ENCODE data around the gene EPS15. TPM values are rescaled to one million over a fixed set of nuclear protein-coding genes. Genes with fewer than 3 reads are reported as not detected.

EPS15 gene
- total and polyA plus RNA-seq, 2 experiments from 2014 or later: 31.0 to 76.5 TPM

DNA sequence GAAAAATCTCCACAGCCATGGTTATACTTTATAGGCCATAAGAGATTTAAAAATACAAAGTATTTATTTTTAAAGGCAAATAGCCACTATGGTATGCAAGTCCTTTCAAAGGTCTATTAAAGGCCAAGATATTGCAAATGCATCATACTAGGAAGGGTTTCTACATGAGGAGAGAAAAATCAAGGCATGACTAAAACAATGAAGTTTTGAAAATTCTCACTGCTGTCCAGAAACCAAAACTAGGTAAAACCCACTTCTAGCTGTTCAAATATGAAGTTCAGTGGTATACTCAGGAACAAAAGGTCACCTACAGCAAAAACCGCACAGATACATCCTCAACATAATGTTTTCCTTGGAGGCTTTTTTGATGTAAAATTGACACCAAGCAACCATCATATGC lies 75.0 kb downstream of the EPS15 start:
- no peak overlapping the region for H3K4me2 ChIP-seq
- Mint-ChIP-seq H3K4me3 (no peak overlapping the region), H3K27ac (no peak overlapping the region), H3K27me3 (ENCODE audit: insufficient read depth, low read depth, poor library complexity) (no peaks in the 10 kb centered on the region), H3K36me3 (ENCODE audit: low read depth) (no peaks in the 10 kb centered on the region), H3K4me1 (no peaks in the 10 kb centered on the region), H3K9me3 (no peaks in the 10 kb centered on the region)
- no peaks in the 10 kb centered on the region for H3K36me3 ChIP-seq (ENCODE audit: insufficient read depth)
- no peak overlapping the region for H3K27ac ChIP-seq (ENCODE audit: low read depth)
- no peaks in the 10 kb centered on the region for H3K4me1 ChIP-seq (ENCODE audit: insufficient read depth)
- TF ChIP-seq ZNF331 (CRISPR knock-in tag; IDR thresholded peaks at IDR 0.05; ENCODE audit: low read depth) (no peak), EZH2phosphoT487 (IDR thresholded peaks at IDR 0.05; ENCODE audit: unreplicated experiment) (no peak)
- no peak overlapping the region for H2AFZ ChIP-seq
- ATAC-seq: no peak
- H3F3A ChIP-seq (replicated peaks; ENCODE audit: low read depth): no peaks in the 10 kb centered on the region
- DNase-seq (ENCODE audit: low spot score): no peak
- no peaks in the 10 kb centered on the region for H3K9me2 ChIP-seq (ENCODE audit: insufficient read depth)
- H3K79me2 ChIP-seq (replicated peaks; ENCODE audit: insufficient read depth): no peaks in the 10 kb centered on the region
- H3K4me3 ChIP-seq: no peak overlapping the region
- no peaks in the 10 kb centered on the region for H4K20me1 ChIP-seq (replicated peaks; ENCODE audit: insufficient read depth)
- H3K27me3 ChIP-seq (ENCODE audit: insufficient read depth): no peaks in the 10 kb centered on the region

DNA sequence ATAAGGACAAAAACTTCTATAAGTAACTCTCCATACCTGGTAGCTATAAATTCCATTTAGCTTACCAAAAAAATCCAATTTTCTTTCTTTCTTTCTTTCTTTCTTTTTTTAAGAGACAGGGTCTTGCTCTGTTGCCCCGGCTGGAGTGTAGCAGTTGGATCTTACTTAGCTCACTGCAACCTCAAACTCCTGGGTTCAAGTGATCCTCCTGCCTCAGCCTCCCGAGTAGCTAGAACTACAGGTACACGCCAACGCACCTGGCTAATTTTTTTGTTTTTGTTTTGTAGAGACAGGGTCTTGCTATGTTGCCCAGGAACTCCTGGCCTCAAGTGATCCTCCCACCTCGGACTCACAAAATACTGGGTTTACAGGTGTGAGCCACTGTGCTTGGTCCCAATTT lies 75.5 kb downstream of the EPS15 start:
- no peak overlapping the region for H3K4me3 Mint-ChIP-seq
- ATAC-seq (no peak), DNase-seq (ENCODE audit: low spot score) (no peak)
- H2AFZ ChIP-seq: no peak overlapping the region
- H3K27me3 Mint-ChIP-seq (ENCODE audit: insufficient read depth, low read depth, poor library complexity): no peaks in the 10 kb centered on the region
- TF ChIP-seq, protein P1, sequence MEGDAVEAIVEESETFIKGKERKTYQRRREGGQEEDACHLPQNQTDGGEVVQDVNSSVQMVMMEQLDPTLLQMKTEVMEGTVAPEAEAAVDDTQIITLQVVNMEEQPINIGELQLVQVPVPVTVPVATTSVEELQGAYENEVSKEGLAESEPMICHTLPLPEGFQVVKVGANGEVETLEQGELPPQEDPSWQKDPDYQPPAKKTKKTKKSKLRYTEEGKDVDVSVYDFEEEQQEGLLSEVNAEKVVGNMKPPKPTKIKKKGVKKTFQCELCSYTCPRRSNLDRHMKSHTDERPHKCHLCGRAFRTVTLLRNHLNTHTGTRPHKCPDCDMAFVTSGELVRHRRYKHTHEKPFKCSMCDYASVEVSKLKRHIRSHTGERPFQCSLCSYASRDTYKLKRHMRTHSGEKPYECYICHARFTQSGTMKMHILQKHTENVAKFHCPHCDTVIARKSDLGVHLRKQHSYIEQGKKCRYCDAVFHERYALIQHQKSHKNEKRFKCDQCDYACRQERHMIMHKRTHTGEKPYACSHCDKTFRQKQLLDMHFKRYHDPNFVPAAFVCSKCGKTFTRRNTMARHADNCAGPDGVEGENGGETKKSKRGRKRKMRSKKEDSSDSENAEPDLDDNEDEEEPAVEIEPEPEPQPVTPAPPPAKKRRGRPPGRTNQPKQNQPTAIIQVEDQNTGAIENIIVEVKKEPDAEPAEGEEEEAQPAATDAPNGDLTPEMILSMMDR (conservative IDR thresholded peaks at IDR 0.05; ENCODE audit: low read depth in 2 of 2): no peak
- TF ChIP-seq JUNB (IDR thresholded peaks at IDR 0.05; ENCODE audit: unreplicated experiment): no peak
- TF ChIP-seq, protein P2, sequence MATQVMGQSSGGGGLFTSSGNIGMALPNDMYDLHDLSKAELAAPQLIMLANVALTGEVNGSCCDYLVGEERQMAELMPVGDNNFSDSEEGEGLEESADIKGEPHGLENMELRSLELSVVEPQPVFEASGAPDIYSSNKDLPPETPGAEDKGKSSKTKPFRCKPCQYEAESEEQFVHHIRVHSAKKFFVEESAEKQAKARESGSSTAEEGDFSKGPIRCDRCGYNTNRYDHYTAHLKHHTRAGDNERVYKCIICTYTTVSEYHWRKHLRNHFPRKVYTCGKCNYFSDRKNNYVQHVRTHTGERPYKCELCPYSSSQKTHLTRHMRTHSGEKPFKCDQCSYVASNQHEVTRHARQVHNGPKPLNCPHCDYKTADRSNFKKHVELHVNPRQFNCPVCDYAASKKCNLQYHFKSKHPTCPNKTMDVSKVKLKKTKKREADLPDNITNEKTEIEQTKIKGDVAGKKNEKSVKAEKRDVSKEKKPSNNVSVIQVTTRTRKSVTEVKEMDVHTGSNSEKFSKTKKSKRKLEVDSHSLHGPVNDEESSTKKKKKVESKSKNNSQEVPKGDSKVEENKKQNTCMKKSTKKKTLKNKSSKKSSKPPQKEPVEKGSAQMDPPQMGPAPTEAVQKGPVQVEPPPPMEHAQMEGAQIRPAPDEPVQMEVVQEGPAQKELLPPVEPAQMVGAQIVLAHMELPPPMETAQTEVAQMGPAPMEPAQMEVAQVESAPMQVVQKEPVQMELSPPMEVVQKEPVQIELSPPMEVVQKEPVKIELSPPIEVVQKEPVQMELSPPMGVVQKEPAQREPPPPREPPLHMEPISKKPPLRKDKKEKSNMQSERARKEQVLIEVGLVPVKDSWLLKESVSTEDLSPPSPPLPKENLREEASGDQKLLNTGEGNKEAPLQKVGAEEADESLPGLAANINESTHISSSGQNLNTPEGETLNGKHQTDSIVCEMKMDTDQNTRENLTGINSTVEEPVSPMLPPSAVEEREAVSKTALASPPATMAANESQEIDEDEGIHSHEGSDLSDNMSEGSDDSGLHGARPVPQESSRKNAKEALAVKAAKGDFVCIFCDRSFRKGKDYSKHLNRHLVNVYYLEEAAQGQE (IDR thresholded peaks at IDR 0.05; ENCODE audit: unreplicated experiment): no peak
- no peak for TF ChIP-seq CREB1 (CRISPR knock-in tag; IDR thresholded peaks at IDR 0.05; ENCODE audit: low read depth)
- no peak for TF ChIP-seq STAT1 (IDR thresholded peaks at IDR 0.05; ENCODE audit: unreplicated experiment)
- TF ChIP-seq EZH2 (IDR thresholded peaks at IDR 0.05; ENCODE audit: low read depth, unreplicated experiment): no peak
- no peak for TF ChIP-seq ZNF114 (CRISPR knock-in tag; IDR thresholded peaks at IDR 0.05)
- no peak for TF ChIP-seq EZH2phosphoT487 (IDR thresholded peaks at IDR 0.05; ENCODE audit: unreplicated experiment)
- no peak for TF ChIP-seq NANOG (IDR thresholded peaks at IDR 0.05; ENCODE audit: borderline replicate concordance)
- no peak for TF ChIP-seq ZNF331 (CRISPR knock-in tag; IDR thresholded peaks at IDR 0.05; ENCODE audit: low read depth)
- TF ChIP-seq, protein P3, sequence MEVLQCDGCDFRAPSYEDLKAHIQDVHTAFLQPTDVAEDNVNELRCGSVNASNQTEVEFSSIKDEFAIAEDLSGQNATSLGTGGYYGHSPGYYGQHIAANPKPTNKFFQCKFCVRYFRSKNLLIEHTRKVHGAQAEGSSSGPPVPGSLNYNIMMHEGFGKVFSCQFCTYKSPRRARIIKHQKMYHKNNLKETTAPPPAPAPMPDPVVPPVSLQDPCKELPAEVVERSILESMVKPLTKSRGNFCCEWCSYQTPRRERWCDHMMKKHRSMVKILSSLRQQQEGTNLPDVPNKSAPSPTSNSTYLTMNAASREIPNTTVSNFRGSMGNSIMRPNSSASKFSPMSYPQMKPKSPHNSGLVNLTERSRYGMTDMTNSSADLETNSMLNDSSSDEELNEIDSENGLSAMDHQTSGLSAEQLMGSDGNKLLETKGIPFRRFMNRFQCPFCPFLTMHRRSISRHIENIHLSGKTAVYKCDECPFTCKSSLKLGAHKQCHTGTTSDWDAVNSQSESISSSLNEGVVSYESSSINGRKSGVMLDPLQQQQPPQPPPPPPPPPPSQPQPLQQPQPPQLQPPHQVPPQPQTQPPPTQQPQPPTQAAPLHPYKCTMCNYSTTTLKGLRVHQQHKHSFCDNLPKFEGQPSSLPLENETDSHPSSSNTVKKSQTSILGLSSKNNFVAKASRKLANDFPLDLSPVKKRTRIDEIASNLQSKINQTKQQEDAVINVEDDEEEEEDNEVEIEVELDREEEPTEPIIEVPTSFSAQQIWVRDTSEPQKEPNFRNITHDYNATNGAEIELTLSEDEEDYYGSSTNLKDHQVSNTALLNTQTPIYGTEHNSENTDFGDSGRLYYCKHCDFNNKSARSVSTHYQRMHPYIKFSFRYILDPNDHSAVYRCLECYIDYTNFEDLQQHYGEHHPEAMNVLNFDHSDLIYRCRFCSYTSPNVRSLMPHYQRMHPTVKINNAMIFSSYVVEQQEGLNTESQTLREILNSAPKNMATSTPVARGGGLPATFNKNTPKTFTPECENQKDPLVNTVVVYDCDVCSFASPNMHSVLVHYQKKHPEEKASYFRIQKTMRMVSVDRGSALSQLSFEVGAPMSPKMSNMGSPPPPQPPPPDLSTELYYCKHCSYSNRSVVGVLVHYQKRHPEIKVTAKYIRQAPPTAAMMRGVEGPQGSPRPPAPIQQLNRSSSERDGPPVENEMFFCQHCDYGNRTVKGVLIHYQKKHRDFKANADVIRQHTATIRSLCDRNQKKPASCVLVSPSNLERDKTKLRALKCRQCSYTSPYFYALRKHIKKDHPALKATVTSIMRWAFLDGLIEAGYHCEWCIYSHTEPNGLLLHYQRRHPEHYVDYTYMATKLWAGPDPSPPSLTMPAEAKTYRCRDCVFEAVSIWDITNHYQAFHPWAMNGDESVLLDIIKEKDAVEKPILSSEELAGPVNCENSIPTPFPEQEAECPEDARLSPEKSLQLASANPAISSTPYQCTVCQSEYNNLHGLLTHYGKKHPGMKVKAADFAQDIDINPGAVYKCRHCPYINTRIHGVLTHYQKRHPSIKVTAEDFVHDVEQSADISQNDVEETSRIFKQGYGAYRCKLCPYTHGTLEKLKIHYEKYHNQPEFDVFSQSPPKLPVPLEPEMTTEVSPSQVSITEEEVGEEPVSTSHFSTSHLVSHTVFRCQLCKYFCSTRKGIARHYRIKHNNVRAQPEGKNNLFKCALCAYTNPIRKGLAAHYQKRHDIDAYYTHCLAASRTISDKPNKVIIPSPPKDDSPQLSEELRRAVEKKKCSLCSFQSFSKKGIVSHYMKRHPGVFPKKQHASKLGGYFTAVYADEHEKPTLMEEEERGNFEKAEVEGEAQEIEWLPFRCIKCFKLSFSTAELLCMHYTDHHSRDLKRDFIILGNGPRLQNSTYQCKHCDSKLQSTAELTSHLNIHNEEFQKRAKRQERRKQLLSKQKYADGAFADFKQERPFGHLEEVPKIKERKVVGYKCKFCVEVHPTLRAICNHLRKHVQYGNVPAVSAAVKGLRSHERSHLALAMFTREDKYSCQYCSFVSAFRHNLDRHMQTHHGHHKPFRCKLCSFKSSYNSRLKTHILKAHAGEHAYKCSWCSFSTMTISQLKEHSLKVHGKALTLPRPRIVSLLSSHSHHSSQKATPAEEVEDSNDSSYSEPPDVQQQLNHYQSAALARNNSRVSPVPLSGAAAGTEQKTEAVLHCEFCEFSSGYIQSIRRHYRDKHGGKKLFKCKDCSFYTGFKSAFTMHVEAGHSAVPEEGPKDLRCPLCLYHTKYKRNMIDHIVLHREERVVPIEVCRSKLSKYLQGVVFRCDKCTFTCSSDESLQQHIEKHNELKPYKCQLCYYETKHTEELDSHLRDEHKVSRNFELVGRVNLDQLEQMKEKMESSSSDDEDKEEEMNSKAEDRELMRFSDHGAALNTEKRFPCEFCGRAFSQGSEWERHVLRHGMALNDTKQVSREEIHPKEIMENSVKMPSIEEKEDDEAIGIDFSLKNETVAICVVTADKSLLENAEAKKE (CRISPR knock-in tag; IDR thresholded peaks at IDR 0.05): no peak
- no peak for TF ChIP-seq POLR2AphosphoS5 (IDR thresholded peaks at IDR 0.05; ENCODE audit: low read depth)
- H3K9me2 ChIP-seq (ENCODE audit: insufficient read depth): no peaks in the 10 kb centered on the region
- no peaks in the 10 kb centered on the region for H3K4me1 ChIP-seq (ENCODE audit: insufficient read depth)
- no peaks in the 10 kb centered on the region for H3K79me2 ChIP-seq (replicated peaks; ENCODE audit: insufficient read depth)
- no peak overlapping the region for H3K27ac Mint-ChIP-seq
- no peaks in the 10 kb centered on the region for H4K20me1 ChIP-seq (replicated peaks; ENCODE audit: insufficient read depth)
- no peak overlapping the region for H3K4me2 ChIP-seq
- H3K9me3 Mint-ChIP-seq: no peaks in the 10 kb centered on the region
- H3K36me3 ChIP-seq (ENCODE audit: insufficient read depth): no peaks in the 10 kb centered on the region
- no peaks in the 10 kb centered on the region for H3K36me3 Mint-ChIP-seq (ENCODE audit: low read depth)
- no peak overlapping the region for H3K4me3 ChIP-seq
- H3K27ac ChIP-seq (ENCODE audit: low read depth): no peak overlapping the region
- H3F3A ChIP-seq (replicated peaks; ENCODE audit: low read depth): no peaks in the 10 kb centered on the region
- no peaks in the 10 kb centered on the region for H3K27me3 ChIP-seq (ENCODE audit: insufficient read depth)
- H3K4me1 Mint-ChIP-seq: no peaks in the 10 kb centered on the region
